Psoas muscle (tissue), 8 donors: Measurements from ENCODE around the gene DYNLT1. TPM values are rescaled to one million over a fixed set of nuclear protein-coding genes. Genes with fewer than 3 reads are reported as not detected.

Source experiments
- ATAC-seq, 4 donors: fragments of 200-7000 bp; cut with Tn5 transposase; one replicate each; pipeline ENCODE4 v1.9.1; 2020; ENCODE audit warnings: moderate library complexity in 3 of 4, mild to moderate bottlenecking in 2 of 4
- DNase-seq, 2 donors: peaks; one replicate each; pipeline ENCODE4 v3.0.0-alpha.2; 2020
- H3K27ac ChIP-seq: fragments of 200-600 bp; one replicate; pipeline ENCODE4 v1.8.0; 2022
- H3K27me3 ChIP-seq, 3 donors: fragments of 200-600 bp in 1 of 3; one replicate each; pipeline versions ENCODE4 v1.6.1 to v1.8.0; 2013 to 2022; ENCODE audit warnings: low read length in 2 of 3, mild to moderate bottlenecking in 2 of 3, moderate library complexity in 1 of 3; ENCODE audit not compliant: insufficient read depth in 3 of 3
- H3K36me3 ChIP-seq, 2 donors: fragments of 200-600 bp in 1 of 2; one replicate each; pipeline versions ENCODE4 v1.6.1 to v1.8.0; 2013 to 2022; ENCODE audit warnings: low read depth in 1 of 2, mild to moderate bottlenecking in 1 of 2, moderate library complexity in 1 of 2; ENCODE audit not compliant: insufficient read depth in 1 of 2
- H3K4me1 ChIP-seq: fragments of 200-600 bp; one replicate; pipeline ENCODE4 v1.8.0; 2022
- H3K4me3 ChIP-seq: fragments of 200-600 bp; one replicate; pipeline ENCODE4 v1.8.0; 2022; ENCODE audit warnings: mild to moderate bottlenecking
- H3K9me3 ChIP-seq: fragments of 200-600 bp; one replicate; pipeline ENCODE4 v1.8.0; 2022
- CTCF ChIP-seq: fragments of 200-600 bp; IDR thresholded peaks from one replicate; pipeline ENCODE4 v1.8.0; 2022; ENCODE audit warnings: antibody characterized with exemption
- WGBS, 3 donors: extraction: QIAGEN DNeasy Blood & Tissue Kit; methylation state at CpG; one replicate each; pipeline versions ENCODE4 v1.1.6 to v1.1.7; 2013; 5-methylcytosine and 5-hydroxymethylcytosine counted together
- intact Hi-C, 2 donors: fragments of 100-400 bp; cut with DNase I; formaldehyde crosslinking; loops; one replicate each; pipeline versions ENCODE4 v1.11.0 to v1.14.2; 2022
- long read RNA-seq, 2 donors: library from polyadenylated mRNA; unstranded; transcript quantifications; one replicate each; pipeline ENCODE4 v2.0.0, GENCODE V29; 2021
- polyA plus RNA-seq, 3 donors: library from polyadenylated mRNA; stranded (reverse); fragments of 200-250 nt; gene quantifications; one replicate each; pipeline ENCODE4 v1.2.3, GENCODE V29; 2013
- total RNA-seq, 4 donors: library from RNA; stranded (reverse); fragmentation: NEBNext Ultra II Directional in 2 of 4; extraction: Animal tissue kit (Norgen Biotek cat#: 25700) in 2 of 4; gene quantifications; one replicate each; pipeline versions ENCODE4 v1.2.1 to v1.2.4, GENCODE V29; 2021 to 2023
- donor health status: healthy with polysubstance abuse.
- donor health status: DM: no; HTN: no; CAD: no; lungs with moderate emphysema.
- donor health status: Bipolar disorder and iron deficiency.
- donor health status: healthy.
- donor health status: DM: yes; HTN: yes; CAD: no.
- donor health status: DM: no; HTN: no; CAD: no.
- donor health status: DM: no; HTN: no; CAD: no.
- donor health status: DM: yes; HTN: yes; CAD: no.

DYNLT1 gene
- total RNA-seq (100 to 1,000 TPM; 112 to 146 (median 135) TPM), polyA plus RNA-seq (100 to 1,000 TPM; 150 to 202 (median 177) TPM)
- long read RNA-seq, donor 1, transcript DYNLT1-203 (5 exons, 726 nt): major isoform, 35 of 44 reads
- long read RNA-seq, donor 1, partial matches to known transcripts: 2 of 44 reads
- long read RNA-seq, donor 1, other reads (novel, unspliced or antisense): 3 of 44 reads
- long read RNA-seq, donor 2, transcript DYNLT1-203 (5 exons, 726 nt): major isoform, 62 of 70 reads
- long read RNA-seq, donor 2, partial matches to known transcripts: 0 of 70 reads
- long read RNA-seq, donor 2, other reads (novel, unspliced or antisense): 7 of 70 reads

- WGBS, 3 donors: 0 to 1% (median 1%) methylated on average over 62 to 81 of the region's 81 CpGs
- TF ChIP-seq CTCF: no peak
- Histone ChIP-seq H3K4me3 (peak within 1 kb of the TSS; percentile 100), H3K27me3 (no peaks in the 10 kb centered on the region), H3K36me3 (no peaks in the 10 kb centered on the region), H3K4me1 (peaks cover 41% of the 10 kb centered on the region), H3K9me3 (no peaks in the 10 kb centered on the region), H3K27ac (peak within 1 kb of the TSS; percentile 100)
- intact Hi-C loops: no loop called here
- peak; percentile 94 to 95 for DNase-seq
- ATAC-seq: peak; percentile 85 to 89 (median 87)
Measured at GRCh38 chr6:158644231-158645063, at the start of gene DYNLT1. TSS of gene DYNLT1 (minus strand) at chr6:158644743. CDS start at chr6:158644708, 35 bp downstream.

GRCh38 chr6:158688860-158689259, 44.3 kb upstream of the DYNLT1 start:
- peaks cover 0 to 3% of the 10 kb centered on the region in 2 donors for H3K36me3 ChIP-seq

GRCh38 chr6:158687506-158687905, 43.0 kb upstream of the DYNLT1 start:
- H3K4me3 ChIP-seq: no peak overlapping the region
- no peak for ATAC-seq
- 82 to 90% (median 85%) methylated on average over 4 of the region's 4 CpGs for WGBS, 3 donors
- peaks cover 0 to 9% of the 10 kb centered on the region in 2 donors for H3K36me3 ChIP-seq
- no peak for TF ChIP-seq CTCF
- no peak for DNase-seq
- no peaks in the 10 kb centered on the region for H3K9me3 ChIP-seq
- H3K27ac ChIP-seq: no peak overlapping the region
- intact Hi-C loops: no loop called here
- no peaks in the 10 kb centered on the region for H3K27me3 ChIP-seq
- H3K4me1 ChIP-seq: peaks cover 8% of the 10 kb centered on the region

More at GRCh38 chr6:158688860-158689259, 44.3 kb upstream of the DYNLT1 start:
- WGBS, 3 donors: 76 to 84% (median 84%) methylated on average over 1 of the region's 1 CpG
- H3K27me3 ChIP-seq: no peaks in the 10 kb centered on the region
- ATAC-seq (no peak), DNase-seq (no peak)
- TF ChIP-seq CTCF: no peak
- no peak overlapping the region for H3K4me3 ChIP-seq
- peaks cover 8% of the 10 kb centered on the region for H3K4me1 ChIP-seq
- no peak overlapping the region for H3K27ac ChIP-seq
- no peaks in the 10 kb centered on the region for H3K9me3 ChIP-seq
- intact Hi-C loops: no loop called here

GRCh38 chr6:158686791-158687381, 42.3 kb upstream of the DYNLT1 start:
- 86 to 93% (median 86%) methylated on average over 7 of the region's 7 CpGs for WGBS, 3 donors
- Histone ChIP-seq H3K4me1 (peaks cover 8% of the 10 kb centered on the region), H3K27me3 (no peaks in the 10 kb centered on the region), H3K9me3 (no peaks in the 10 kb centered on the region), H3K36me3 (peaks cover 0 to 9% of the 10 kb centered on the region in 2 donors), H3K27ac (no peak overlapping the region), H3K4me3 (no peak overlapping the region)
- ATAC-seq (no peak), DNase-seq (no peak)
- no peak for TF ChIP-seq CTCF
- intact Hi-C loops: no loop called here
